Ovary (tissue), 3 donors: ENCODE results near the gene PLCB2.

ENCODE experiments used
- CTCF ChIP-seq, 3 donors: fragments of 450-650 bp in 2 of 3; fragments of 200-600 bp in 1 of 3; IDR thresholded peaks; one replicate each; pipeline versions ENCODE4 v1.5.1 to v1.8.0; 2016 to 2022; ENCODE audit warnings: antibody characterized with exemption in 3 of 3, mild to moderate bottlenecking in 1 of 3
- EP300 ChIP-seq: sonication (generic); formaldehyde crosslinking; IDR thresholded peaks from one replicate; pipeline ENCODE4 v1.6.1; 2017; ENCODE audit warnings: antibody characterized with exemption
- POLR2A ChIP-seq: fragments of 450-650 bp; IDR thresholded peaks from one replicate; pipeline ENCODE4 v1.6.1; 2017; ENCODE audit warnings: antibody characterized with exemption, mild to moderate bottlenecking, moderate library complexity
- donor health status: DM: no; HTN: no; CAD: no.

GRCh38 chr15:40286794-40287193 is 20.9 kb downstream of the PLCB2 start:
- TF ChIP-seq CTCF (IDR thresholded peaks at IDR 0.05) (no peak), EP300 (no peak), POLR2A (no peak)
